Activated T-helper 2 cell treated with anti-CD3 and anti-CD28 coated beads, Interferon-gamma antibody, Interleukin-2, Interleukin-4, amounts not matched to agents 10 μg/mL and 5 μg/mL and 100 μg/mL, durations not matched to agents 14 hours and 24 hours and 36 hours (primary cell): ENCODE measurements around the gene TOMM40. TPM values are rescaled to one million over a fixed set of nuclear protein-coding genes. Genes with fewer than 3 reads are reported as not detected.

Experiments
- DNase-seq: peaks from one replicate; pipeline ENCODE4 v3.0.0; 2021; ENCODE audit warnings: low spot score
- H3K27ac Mint-ChIP-seq: one replicate; pipeline ENCODE4 v1.8.0; 2021; ENCODE audit warnings: mixed read lengths
- H3K27me3 Mint-ChIP-seq: one replicate; pipeline ENCODE4 v1.8.0; 2021; ENCODE audit warnings: low read depth, mixed read lengths
- H3K36me3 Mint-ChIP-seq: one replicate; pipeline ENCODE4 v1.8.0; 2021; ENCODE audit warnings: low read depth, mixed read lengths
- H3K4me1 Mint-ChIP-seq: one replicate; pipeline ENCODE4 v1.8.0; 2021; ENCODE audit warnings: low read depth, mixed read lengths
- H3K4me3 Mint-ChIP-seq: one replicate; pipeline ENCODE4 v1.8.0; 2021; ENCODE audit warnings: low read depth, mild to moderate bottlenecking, moderate library complexity, mixed read lengths
- H3K9me3 Mint-ChIP-seq: one replicate; pipeline ENCODE4 v1.8.0; 2021; ENCODE audit warnings: mixed read lengths
- intact Hi-C: fragments of 100-400 bp; cut with micrococcal nuclease; formaldehyde crosslinking; loops from one replicate; pipeline ENCODE4 v1.15.1; 2023
- total RNA-seq: library from RNA; stranded (reverse); gene quantifications from 2 replicates; pipeline ENCODE4 v1.2.3, GENCODE V29; 2022

The TOMM40 gene
- total RNA-seq, 1 donor from 2014 or later = 152 TPM

DNA sequence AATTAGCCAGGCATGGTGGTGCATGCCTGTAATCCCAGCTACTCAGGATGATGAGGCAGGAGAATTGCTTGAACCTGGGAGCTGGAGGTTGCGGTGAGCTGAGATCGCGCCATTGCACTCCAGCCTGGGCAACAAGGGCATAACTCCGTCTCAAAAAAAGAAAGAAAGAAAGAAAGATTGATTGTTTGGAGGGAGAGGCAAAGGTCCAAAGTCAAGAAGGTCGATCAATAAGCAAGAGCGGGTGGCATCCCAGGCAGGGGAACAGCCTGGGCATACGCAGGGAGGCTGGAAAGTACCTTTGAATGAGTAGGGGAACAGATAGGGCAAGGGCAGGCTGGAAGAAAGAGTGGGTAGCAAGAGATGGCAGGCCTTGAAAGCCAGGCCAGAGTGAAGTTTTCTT is 39.0 kb downstream of the TOMM40 start:
- Mint-ChIP-seq H3K27ac (no peak overlapping the region), H3K4me1 (peaks cover 4% of the 10 kb centered on the region)
- no peak for DNase-seq

DNA sequence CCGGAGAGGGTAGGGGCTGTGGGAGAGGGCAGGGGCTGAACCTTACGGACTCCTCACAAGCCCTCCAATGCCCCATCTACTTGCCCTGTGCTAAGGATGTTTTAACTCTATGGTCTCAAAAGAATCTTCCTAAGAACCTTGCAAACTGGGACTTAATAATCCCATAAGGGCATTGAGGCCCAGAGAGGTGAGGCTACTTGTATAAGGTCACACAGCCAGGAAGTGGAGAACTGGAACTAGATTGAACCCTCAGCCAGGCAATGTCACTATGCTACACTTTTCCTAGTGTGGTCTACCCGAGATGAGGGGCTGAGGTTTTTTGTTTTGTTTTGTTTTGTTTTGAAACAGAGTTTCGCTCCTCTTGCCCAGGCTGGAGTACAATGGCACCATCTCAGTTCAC is 40.5 kb downstream of the TOMM40 start:
- peaks cover 2% of the 10 kb centered on the region for H3K27me3 Mint-ChIP-seq
- H3K4me3 Mint-ChIP-seq = no peak overlapping the region
- H3K36me3 Mint-ChIP-seq = no peaks in the 10 kb centered on the region
- H3K9me3 Mint-ChIP-seq = no peaks in the 10 kb centered on the region
- H3K27ac Mint-ChIP-seq = no peak overlapping the region
- intact Hi-C loops = no loop called here
- DNase-seq = no peak
- H3K4me1 Mint-ChIP-seq = peaks cover 4% of the 10 kb centered on the region

More for the DNA sequence above, 39.0 kb downstream of the TOMM40 start:
- intact Hi-C loops = no loop called here
- Mint-ChIP-seq H3K27me3 (peaks cover 11% of the 10 kb centered on the region), H3K4me3 (no peak overlapping the region), H3K36me3 (no peaks in the 10 kb centered on the region), H3K9me3 (no peaks in the 10 kb centered on the region)

DNA sequence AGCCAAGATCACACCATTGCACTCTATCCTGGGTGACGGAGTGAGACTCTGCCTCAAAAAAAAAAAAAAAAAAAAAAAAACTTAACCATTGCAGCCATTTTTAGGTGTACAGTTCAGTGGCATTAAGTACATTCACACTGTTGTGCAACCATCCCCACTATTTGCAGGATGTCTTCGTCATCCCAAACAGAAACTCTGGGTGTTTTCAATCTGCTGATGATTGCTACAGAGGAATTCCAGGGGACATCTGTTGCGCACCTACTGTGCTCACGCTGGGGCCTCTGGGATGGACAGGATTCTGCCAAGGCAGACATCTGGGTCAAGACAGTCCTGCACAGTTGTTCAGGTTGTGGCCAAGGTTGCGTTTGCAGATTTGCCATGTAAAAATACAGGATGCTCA is 48.6 kb downstream of the TOMM40 start:
- no peak overlapping the region for H3K4me3 Mint-ChIP-seq
- DNase-seq = no peak
- no peaks in the 10 kb centered on the region for H3K27me3 Mint-ChIP-seq
- no peaks in the 10 kb centered on the region for H3K4me1 Mint-ChIP-seq
- intact Hi-C loops = no loop called here
- no peak overlapping the region for H3K27ac Mint-ChIP-seq
- H3K9me3 Mint-ChIP-seq = no peaks in the 10 kb centered on the region
- H3K36me3 Mint-ChIP-seq = no peaks in the 10 kb centered on the region

DNA sequence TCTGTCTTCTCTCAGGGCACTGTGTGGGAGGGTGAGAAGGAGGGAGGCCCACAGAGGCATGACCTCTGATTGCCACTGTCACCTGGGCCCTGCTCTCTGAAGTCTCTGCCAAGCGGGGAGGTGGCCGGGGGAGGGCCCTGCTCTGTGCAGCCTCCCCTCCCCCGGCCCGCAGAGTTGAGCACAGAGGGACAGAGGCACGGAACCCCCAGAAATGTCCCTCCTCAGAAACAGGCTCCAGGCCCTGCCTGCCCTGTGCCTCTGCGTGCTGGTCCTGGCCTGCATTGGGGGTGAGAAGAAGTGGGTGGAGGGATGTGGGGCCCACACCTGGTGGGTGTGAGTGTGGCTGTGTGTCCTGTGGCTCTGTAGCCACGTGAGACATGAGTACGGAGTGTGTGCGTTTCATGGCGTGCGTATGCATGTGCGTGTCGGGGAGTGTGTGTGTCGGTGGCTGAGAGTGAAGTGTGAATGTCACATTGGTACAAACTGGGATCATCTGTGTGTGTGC is 51.1 kb downstream of the TOMM40 start, which contains the start of gene APOC4:
Gene APOC4 (plus strand): TSS at position 171 of the 505 bp plus-strand sequence. CDS start 41 bp downstream, at position 212.
- intact Hi-C loops = no loop called here
- Mint-ChIP-seq H3K36me3 (no peaks in the 10 kb centered on the region), H3K27ac (no peak within 1 kb of the TSS), H3K4me1 (no peaks in the 10 kb centered on the region), H3K9me3 (no peaks in the 10 kb centered on the region), H3K4me3 (no peak within 1 kb of the TSS), H3K27me3 (no peaks in the 10 kb centered on the region)
- no peak for DNase-seq

DNA sequence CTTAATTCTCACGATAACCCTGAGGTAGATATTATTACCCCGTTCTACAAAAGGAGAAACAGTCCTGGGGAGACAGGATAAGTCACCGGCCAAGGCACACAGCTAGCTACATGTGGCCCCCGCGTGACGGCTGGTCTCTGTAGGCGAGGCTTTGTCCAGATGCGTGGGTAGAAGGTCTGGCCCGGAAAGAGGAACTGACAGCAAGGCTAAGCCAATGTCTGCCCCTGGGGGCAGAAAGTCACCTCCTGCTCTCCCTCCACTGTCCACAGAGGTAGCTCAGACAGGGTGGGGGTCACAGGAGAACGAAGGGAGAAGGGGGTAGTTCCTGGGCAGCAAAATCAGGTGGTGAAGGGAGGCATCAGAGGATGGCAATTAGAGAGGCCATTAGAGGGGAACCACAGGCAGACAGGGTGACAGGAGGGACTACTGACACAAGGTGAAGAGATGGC is 52.8 kb downstream of the TOMM40 start:
- Mint-ChIP-seq H3K27me3 (no peaks in the 10 kb centered on the region), H3K4me3 (no peak overlapping the region)
- intact Hi-C loops = no loop called here

DNA sequence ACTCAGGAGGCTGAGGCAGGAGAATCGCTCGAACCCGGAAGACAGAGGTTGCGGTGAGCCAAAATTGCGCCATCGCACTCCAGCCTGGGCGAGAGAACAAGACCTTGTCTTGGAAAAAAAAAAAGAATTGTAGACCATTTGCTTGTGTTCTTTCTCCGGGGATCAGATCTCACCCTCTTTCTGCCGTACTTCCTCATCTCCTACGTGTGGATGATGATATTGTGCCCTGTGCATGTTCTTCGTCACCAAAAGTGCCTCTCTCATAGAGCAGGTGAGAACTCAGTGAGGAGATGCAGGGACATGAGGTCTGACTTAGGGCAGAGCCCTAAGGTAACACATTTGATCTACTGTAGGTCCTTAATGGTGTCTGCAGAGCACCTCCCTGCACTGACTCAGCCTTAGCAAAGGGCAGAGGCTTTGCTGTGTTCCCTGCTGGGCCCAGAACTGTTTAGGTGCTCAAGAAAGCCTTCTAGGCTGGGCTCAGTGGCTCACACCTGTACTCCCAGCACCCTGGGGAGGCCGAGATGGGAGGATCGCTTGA is 56.1 kb downstream of the TOMM40 start:
- Mint-ChIP-seq H3K9me3 (no peaks in the 10 kb centered on the region), H3K27me3 (no peaks in the 10 kb centered on the region), H3K36me3 (peaks cover 3% of the 10 kb centered on the region), H3K27ac (no peak overlapping the region), H3K4me3 (no peak overlapping the region), H3K4me1 (no peaks in the 10 kb centered on the region)
- intact Hi-C loops = no loop called here
- no peak for DNase-seq

More for the DNA sequence above, 52.8 kb downstream of the TOMM40 start:
- Mint-ChIP-seq H3K27ac (no peak overlapping the region), H3K36me3 (no peaks in the 10 kb centered on the region), H3K4me1 (no peaks in the 10 kb centered on the region), H3K9me3 (no peaks in the 10 kb centered on the region)
- no peak for DNase-seq

DNA sequence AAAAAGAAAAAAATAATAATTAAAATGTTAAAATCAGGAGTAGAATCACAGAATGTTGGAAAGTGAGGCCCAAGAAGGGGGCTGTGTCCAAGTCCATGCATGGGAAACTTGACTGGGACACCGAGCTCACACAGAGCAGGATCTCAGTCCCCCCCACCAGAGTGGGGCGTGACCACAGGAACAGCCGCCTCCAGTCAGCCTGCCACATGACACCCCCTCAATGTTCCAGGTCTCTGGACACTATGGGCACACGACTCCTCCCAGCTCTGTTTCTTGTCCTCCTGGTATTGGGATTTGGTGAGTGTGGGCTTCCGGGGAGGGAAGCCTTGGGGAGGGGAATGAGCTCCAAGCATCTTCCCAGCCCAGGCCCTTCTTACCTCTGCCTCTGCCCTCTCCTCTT is 57.2 kb downstream of the TOMM40 start:
- Mint-ChIP-seq H3K9me3 (no peaks in the 10 kb centered on the region), H3K27ac (no peak overlapping the region), H3K4me1 (no peaks in the 10 kb centered on the region), H3K36me3 (peaks cover 3% of the 10 kb centered on the region), H3K4me3 (no peak overlapping the region), H3K27me3 (no peaks in the 10 kb centered on the region)
- no peak for DNase-seq
- intact Hi-C loops = no loop called here

DNA sequence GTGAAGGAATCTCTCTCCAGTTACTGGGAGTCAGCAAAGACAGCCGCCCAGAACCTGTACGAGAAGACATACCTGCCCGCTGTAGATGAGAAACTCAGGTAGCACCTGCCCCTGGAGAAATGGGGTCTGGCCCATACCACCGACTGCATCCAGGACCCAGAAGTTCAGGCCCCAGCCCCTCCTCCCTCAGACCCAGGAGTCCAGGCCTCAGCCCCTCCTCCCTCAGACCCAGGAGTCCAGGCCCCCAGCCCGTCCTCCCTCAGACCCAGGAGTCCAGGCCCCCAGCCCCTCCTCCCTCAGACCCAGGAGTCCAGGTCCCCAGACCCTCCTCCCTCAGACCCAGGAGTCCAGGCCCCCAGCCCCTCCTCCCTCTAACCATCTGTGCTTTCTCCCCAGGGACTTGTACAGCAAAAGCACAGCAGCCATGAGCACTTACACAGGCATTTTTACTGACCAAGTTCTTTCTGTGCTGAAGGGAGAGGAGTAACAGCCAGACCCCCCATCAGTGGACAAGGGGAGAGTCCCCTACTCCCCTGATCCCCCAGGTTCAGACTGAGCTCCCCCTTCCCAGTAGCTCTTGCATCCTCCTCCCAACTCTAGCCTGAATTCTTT is 57.8 kb downstream of the TOMM40 start:
- Mint-ChIP-seq H3K4me3 (no peak overlapping the region), H3K4me1 (peaks cover 4% of the 10 kb centered on the region), H3K27ac (no peak overlapping the region), H3K9me3 (no peaks in the 10 kb centered on the region), H3K27me3 (no peaks in the 10 kb centered on the region), H3K36me3 (peaks cover 3% of the 10 kb centered on the region)
- DNase-seq = no peak
- intact Hi-C loops = no loop called here

DNA sequence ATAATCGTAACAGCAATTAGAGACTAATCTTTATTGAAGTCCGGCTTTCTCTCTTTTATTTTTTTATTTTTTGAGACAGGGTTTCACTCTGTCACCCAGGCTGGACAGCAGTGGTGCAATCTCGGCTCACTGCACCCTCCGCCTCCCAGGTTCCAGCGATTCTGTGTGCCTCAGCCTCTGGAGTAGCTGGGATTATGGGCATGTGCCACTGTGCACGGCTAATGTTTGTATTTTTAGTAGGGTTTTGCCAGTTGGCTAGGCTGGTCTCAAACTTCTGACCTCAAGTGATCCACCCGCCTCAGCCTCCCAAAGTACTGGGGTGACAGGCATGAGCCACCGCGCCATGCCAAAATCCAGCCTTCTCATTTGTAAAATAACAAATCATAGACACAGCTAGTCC is 58.5 kb downstream of the TOMM40 start:
- Mint-ChIP-seq H3K36me3 (peaks cover 3% of the 10 kb centered on the region), H3K27me3 (no peaks in the 10 kb centered on the region), H3K27ac (no peak overlapping the region), H3K4me3 (no peak overlapping the region), H3K4me1 (peaks cover 4% of the 10 kb centered on the region), H3K9me3 (no peaks in the 10 kb centered on the region)
- intact Hi-C loops = no loop called here
- DNase-seq = no peak

DNA sequence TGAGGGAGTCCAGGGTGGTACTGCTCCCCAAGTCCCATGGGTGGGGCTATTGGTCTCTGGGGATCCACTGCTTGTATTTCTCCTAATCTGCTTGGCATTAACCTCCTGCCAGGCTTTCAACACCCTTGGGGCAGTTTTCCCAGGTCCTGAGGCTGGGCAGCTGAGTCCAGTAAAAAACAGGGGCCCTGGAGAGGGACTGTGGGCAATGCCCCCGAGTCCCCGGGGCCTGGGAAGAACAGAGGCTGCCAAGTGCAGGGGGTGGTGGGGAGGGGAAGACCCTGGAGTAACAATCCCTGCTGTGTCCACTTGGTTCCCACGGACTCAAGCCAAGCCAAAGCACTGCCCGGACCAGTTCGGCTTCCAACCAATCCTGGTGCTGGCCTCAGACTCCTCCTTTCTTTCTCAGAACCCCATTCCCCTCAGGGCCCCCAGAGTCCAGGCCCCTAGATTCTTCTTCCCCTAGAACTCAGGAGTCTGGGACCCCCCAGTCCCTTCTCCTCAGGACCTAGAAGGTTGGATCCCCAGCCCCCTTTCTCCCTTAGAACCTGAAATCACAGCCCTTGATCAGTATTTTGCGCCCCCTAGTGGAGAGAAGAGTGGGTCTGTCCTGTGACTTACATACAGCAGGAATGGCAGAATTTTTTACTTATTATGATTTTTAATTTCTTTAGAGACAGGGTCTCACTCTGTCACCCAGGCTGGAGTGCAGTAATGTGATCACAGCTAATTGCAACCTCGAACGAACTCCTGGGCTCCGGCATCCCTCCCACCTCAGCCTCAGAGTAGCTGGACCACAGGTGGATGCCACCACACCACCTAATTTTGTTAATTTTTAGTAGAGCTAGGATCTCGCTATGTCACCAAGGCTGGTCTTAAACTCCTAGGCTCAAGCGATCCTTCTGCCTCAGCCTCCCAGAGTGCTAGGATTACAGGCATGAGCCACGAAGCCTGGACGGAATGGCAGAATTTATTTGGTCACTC is 60.4 kb downstream of the TOMM40 start:
- peak; percentile 46 for DNase-seq
- H3K4me1 Mint-ChIP-seq = peaks cover 10% of the 10 kb centered on the region
- no peak overlapping the region for H3K27ac Mint-ChIP-seq
- H3K9me3 Mint-ChIP-seq = no peaks in the 10 kb centered on the region
- peaks cover 3% of the 10 kb centered on the region for H3K36me3 Mint-ChIP-seq
- no peaks in the 10 kb centered on the region for H3K27me3 Mint-ChIP-seq
- intact Hi-C loops = loop anchor here (1.0 kb wide), 1 partner anchor 48 kb away; no protein-coding TSS in a partner anchor
- H3K4me3 Mint-ChIP-seq = no peak overlapping the region
